Astrocyte (in vitro differentiated cells and primary cell): Measurements from ENCODE around the gene DOK7.

Source experiments
- CTCF ChIP-seq: IDR thresholded peaks from 2 replicates; pipeline ENCODE4 v1.5.1; 2011; ENCODE audit warnings: low read depth, mild to moderate bottlenecking, inconsistent platforms, low read length, moderate library complexity; ENCODE audit not compliant: insufficient read depth
- EZH2 ChIP-seq: IDR thresholded peaks from 2 replicates; pipeline ENCODE4 v1.6.1; 2012; ENCODE audit warnings: mild to moderate bottlenecking, low read length, inconsistent platforms; ENCODE audit not compliant: insufficient read depth

GRCh38 chr4:3420606-3420955, 42.5 kb upstream of the DOK7 start:
- TF ChIP-seq CTCF (no peak), EZH2 (no peak)
